ENCODE measurements around the gene XPO6.
"Not testable (repeated sequence)": the region's sequence is repeated elsewhere in the genome, so short reads cannot be mapped to it uniquely, and the experiment has no call there.

The XPO6 gene

DNA sequence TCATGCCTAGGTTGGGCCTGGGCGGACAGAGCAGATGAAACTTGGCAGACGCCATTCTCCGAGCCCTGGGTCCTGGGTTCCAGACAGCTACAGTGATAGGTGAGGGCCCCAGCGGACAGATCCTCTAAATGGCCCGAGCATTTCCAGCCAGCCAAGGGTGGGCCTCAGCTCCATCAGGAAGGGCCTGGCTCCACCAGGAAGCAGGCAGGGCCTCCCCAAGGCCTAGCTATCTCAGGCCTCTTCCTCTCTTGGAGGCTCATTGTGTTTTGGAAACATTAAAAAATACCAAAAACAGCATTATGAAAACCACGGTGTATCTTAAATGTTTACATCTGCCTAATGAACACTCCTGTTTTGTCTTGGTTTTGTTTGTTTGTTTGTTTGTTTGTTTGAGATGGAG, 42.4 kb upstream of the XPO6 start:
- TF ChIP-seq, protein P1, sequence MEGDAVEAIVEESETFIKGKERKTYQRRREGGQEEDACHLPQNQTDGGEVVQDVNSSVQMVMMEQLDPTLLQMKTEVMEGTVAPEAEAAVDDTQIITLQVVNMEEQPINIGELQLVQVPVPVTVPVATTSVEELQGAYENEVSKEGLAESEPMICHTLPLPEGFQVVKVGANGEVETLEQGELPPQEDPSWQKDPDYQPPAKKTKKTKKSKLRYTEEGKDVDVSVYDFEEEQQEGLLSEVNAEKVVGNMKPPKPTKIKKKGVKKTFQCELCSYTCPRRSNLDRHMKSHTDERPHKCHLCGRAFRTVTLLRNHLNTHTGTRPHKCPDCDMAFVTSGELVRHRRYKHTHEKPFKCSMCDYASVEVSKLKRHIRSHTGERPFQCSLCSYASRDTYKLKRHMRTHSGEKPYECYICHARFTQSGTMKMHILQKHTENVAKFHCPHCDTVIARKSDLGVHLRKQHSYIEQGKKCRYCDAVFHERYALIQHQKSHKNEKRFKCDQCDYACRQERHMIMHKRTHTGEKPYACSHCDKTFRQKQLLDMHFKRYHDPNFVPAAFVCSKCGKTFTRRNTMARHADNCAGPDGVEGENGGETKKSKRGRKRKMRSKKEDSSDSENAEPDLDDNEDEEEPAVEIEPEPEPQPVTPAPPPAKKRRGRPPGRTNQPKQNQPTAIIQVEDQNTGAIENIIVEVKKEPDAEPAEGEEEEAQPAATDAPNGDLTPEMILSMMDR (IDR thresholded peaks at IDR 0.05; ENCODE audit: extremely low read depth, missing control alignments) = no peak
- DNase-seq (ENCODE audit: low spot score) = no peak

DNA sequence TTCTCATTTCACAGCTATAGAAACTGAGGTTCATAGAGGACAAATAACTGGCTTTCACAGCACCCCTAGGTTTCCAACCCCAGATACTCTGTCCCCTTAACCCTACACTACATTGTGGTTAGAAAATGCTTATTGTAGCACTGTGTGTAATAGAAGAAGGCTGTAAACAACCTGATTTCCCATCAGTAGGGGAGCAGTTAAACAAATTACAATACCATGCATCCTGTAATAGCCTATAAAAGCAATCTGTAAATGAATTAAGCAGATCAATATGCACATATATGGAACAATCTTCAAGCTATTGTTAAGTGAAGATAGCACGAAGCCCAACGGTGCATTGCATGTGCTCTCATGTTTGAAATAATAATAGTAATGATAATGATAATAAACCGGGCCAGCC, 39.2 kb upstream of the XPO6 start:
- no peak for DNase-seq (ENCODE audit: low spot score)
- TF ChIP-seq, protein P1 (IDR thresholded peaks at IDR 0.05; ENCODE audit: extremely low read depth, missing control alignments) = no peak

DNA sequence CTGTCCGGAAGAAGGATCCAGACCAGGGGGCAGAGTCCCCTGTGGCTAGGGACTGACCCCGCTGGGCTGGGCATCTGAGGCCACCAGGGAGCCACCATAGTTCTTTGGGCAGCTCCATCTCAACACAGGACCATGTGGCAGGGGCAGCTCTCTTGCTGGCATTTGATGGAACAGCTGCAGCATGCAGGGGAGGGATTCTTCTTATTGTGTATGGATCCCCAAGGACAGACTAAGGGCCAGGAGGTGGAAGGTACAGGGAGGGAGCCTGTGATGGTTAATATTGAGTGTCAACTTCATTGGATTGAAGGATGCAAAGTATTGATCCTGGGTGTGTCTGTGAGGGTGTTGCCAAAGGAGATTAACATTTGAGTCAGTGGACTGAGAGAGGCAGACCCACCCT, 37.7 kb upstream of the XPO6 start:
- not testable (repeated sequence) for DNase-seq (ENCODE audit: low spot score)

DNA sequence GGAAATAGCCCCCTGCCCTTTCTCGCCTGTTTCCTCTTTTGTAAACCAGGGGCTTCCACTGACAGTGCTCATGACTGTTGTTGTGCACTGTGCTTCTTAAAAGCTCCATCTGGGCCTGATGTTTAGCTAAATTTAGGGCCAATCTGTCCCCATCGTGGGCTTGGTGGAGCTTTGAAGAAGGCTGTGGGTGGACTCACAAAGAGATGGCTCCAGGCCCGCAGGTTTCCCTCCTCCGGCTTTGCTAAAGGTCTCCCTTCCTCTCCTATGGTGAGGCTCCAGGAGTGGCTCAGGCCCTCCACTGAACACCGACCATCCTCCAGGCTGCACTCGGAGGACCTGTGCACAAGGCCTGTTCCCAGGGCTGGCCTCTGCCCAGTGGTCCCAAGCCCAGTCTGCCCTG, 30.2 kb upstream of the XPO6 start:
- TF ChIP-seq, protein P1 (IDR thresholded peaks at IDR 0.05; ENCODE audit: extremely low read depth, missing control alignments) = no peak
- no peak for DNase-seq (ENCODE audit: low spot score)

DNA sequence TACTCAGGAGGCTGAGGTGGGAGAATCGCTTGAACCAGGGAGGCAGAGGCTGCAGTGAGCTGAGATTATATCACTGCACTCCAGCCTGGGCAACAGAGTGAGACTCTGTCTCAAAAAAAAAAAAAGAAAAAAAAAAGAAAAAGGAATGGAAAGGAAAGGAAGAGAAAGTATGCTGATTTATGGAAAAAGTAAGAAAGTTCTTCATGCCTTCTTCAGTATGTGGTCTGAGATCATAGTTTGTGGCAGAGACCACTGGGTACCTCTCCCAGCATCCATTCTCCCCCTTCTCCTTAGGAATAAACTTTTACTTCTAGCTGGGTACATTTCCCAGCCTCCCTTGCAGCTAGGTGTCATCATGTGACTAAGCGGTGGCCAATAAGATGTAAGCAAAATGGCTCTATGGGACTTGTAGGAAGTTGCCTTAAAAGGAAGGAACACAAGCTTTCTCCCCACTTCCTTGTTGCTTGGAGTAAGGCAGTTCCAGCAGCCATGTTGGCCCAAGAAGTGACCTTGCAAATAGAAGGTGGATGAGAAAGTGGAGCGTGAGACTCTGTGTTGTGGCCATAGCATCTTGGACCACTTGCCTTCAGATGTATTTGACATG, 26.1 kb upstream of the XPO6 start:
- TF ChIP-seq, protein P1 (IDR thresholded peaks at IDR 0.05; ENCODE audit: extremely low read depth, missing control alignments) = no peak
- no peak for DNase-seq (ENCODE audit: low spot score)

DNA sequence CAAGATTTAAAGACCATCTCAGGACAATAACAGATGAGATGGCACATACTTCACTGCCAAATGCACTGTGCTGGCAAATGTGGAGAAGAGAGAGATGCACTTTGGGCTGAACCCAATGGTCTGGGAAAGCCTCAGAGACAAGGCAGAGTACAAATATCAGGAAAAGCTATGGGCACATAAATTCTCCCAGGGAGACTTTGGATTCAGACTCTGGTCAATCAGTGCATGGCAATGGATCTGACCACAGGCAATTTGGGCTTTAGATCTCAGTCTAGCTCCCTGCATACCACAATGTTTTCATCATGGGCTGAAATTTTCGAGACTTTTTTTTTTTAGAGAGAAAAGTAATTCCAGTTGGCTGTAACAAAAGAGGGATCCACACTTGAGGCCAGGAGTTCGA, 20.0 kb upstream of the XPO6 start:
- TF ChIP-seq, protein P1 (IDR thresholded peaks at IDR 0.05; ENCODE audit: extremely low read depth, missing control alignments) = no peak
- DNase-seq (ENCODE audit: low spot score) = no peak

DNA sequence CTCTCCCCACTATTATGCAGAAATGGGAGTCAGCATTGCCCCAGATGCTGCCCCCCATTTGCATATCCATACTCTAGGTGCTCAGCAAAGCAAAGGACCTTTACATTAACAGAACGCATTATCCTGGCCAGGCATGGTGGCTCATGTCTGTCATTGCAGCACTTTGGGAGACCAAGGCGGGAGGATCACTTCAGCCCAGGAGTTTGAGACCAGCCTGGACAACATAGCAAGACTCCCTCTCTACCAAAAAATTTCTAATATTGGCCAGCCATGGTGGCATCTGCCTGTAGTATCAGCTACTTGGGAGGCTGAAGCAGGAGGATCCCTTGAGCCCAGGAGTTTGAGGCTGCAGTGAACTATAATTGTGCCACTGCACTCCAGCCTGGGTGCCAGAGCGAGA, 12.1 kb upstream of the XPO6 start:
- DNase-seq (ENCODE audit: low spot score) = not testable (repeated sequence)

DNA sequence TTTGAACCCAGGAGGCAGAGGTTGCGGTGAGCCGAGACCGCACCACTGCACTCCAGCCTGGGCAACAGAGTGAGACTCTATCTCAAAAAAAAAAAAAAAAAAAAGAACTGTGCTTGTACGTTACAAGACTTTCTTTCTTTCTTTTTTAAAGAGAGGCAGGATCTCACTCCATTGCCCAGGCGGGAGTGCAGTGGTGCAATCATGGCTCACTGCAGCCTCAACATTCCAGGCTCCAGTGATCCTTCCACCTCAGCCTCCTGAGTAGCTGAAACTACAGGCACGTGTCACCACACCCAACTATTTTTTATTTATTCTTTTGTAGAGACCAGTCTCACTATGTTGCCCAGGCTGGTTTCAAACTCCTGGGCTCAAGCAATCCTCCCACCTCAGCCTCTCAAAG, 8.0 kb upstream of the XPO6 start:
- not testable (repeated sequence) for DNase-seq (ENCODE audit: low spot score)

DNA sequence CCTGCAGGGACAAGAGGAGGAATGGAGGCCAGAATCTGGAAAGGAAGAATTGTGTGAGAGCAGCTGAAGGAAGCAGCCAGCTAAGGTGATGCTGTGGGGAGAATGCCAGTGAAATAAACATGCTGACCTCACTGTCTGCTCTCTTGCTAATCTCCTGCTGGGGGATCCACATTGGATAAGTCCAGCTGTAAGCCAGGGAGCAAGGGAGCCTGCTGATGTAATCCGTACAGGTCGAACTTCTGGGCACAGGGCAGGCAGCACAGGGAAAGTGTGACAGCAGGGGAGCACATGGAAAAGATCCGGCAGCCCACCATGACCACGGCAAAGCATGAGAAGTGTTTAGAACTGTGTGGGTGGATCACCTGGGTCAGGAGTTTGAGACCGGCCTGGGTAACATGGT, 7.5 kb upstream of the XPO6 start:
- no peak for DNase-seq (ENCODE audit: low spot score)
- TF ChIP-seq, protein P1 (IDR thresholded peaks at IDR 0.05; ENCODE audit: extremely low read depth, missing control alignments) = no peak

All from GM20000 (cell line).